ENCODE results near the gene MAPRE2. TPM values are rescaled to one million over a fixed set of nuclear protein-coding genes. Genes with fewer than 3 reads are reported as not detected.

The MAPRE2 gene
- total and polyA plus RNA-seq, 8 donors, result 4.8 to 18.2 (median 10.6) TPM

DNA sequence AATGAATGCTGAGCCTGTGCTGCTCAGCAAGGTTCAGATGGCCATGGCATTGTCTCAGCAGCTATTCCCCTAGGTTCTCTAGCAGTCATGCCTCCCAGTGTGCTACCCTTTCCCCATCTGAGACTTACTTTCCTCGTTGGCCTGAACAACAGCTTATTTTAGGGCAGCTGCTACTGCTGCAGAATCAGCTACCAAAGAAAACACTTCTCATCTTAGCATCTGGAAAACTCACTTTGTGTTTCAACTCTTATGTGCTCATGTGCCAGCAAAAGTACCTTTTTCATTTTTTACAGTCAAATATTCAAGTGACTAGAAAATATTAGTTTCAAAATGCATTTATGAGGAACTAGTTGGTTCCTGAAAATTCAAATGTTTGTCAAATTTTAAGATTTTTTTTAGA lies 139.2 kb downstream of the MAPRE2 start:
- DNase-seq (no peak), FAIRE-seq (no peak), ATAC-seq (no peak)
- Histone ChIP-seq H3K4me1 (no peaks in the 10 kb centered on the region), H3K4me3 (no peak overlapping the region), H3K27ac (no peak overlapping the region), H3K27me3 (no peaks in the 10 kb centered on the region), H3K36me3 (no peaks in the 10 kb centered on the region), H3K9me3 (no peaks in the 10 kb centered on the region)
- intact Hi-C loops (cut with DNase I), result no loop called here
- TF ChIP-seq, protein P1, sequence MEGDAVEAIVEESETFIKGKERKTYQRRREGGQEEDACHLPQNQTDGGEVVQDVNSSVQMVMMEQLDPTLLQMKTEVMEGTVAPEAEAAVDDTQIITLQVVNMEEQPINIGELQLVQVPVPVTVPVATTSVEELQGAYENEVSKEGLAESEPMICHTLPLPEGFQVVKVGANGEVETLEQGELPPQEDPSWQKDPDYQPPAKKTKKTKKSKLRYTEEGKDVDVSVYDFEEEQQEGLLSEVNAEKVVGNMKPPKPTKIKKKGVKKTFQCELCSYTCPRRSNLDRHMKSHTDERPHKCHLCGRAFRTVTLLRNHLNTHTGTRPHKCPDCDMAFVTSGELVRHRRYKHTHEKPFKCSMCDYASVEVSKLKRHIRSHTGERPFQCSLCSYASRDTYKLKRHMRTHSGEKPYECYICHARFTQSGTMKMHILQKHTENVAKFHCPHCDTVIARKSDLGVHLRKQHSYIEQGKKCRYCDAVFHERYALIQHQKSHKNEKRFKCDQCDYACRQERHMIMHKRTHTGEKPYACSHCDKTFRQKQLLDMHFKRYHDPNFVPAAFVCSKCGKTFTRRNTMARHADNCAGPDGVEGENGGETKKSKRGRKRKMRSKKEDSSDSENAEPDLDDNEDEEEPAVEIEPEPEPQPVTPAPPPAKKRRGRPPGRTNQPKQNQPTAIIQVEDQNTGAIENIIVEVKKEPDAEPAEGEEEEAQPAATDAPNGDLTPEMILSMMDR (IDR thresholded peaks at IDR 0.05), result no peak
- 81 to 90% methylated on average over 1 of the region's 1 CpG for WGBS, 2 donors

DNA sequence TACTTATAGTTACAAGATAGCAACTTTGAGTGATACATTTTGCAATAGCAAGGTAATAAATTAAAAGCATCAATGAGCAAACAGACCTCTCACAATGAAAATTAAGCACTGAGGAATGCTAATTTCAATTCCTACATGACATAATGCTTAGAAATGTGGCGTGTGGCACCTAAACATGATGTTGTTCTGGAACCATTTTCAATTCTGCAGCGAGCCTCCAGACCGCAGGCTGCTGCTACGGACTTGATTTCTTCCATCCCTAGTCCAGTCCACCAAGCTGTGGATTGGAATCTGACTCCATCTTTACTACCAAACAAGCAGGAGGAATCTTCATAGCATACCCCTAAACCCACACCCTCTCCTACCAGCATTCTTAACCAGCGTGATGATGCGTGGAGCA lies 140.9 kb downstream of the MAPRE2 start:
- FAIRE-seq, result no peak
- H3K36me3 ChIP-seq, result no peaks in the 10 kb centered on the region
- WGBS, 2 donors, result 86 to 95% methylated on average over 6 of the region's 6 CpGs
- no peaks in the 10 kb centered on the region for H3K27me3 ChIP-seq
- ATAC-seq, result no peak
- no peaks in the 10 kb centered on the region for H3K9me3 ChIP-seq
- H3K27ac ChIP-seq, result no peak overlapping the region
- H3K4me3 ChIP-seq, result no peak overlapping the region
- H3K4me1 ChIP-seq, result no peaks in the 10 kb centered on the region
- DNase-seq, result no peak
- intact Hi-C loops (cut with DNase I), result no loop called here
- TF ChIP-seq, protein P1 (IDR thresholded peaks at IDR 0.05), result no peak

DNA sequence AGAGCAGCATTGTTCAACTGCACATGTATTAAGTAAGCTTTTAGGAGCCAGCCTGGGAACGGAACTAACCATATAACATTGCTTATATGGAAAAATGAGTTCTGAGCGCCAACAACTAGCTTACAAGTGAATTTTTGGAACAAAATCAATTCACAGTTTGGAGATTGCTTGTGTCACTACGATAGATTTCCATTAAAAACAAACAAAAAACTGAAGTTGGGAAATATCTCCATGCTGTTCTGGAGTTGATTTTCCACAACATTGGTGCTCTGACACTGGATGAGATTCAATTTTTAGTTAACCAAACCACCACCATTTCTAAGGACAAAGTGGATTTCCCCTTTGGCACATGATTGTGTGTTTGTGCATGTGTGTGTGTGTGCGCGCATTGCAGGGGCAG lies 142.7 kb downstream of the MAPRE2 start:
- intact Hi-C loops (cut with DNase I), result no loop called here
- Histone ChIP-seq H3K27ac (no peak overlapping the region), H3K36me3 (no peaks in the 10 kb centered on the region), H3K4me1 (no peaks in the 10 kb centered on the region), H3K9me3 (no peaks in the 10 kb centered on the region), H3K27me3 (no peaks in the 10 kb centered on the region), H3K4me3 (no peak overlapping the region)
- TF ChIP-seq, protein P1 (IDR thresholded peaks at IDR 0.05), result no peak
- FAIRE-seq (no peak), DNase-seq (no peak), ATAC-seq (no peak)
- WGBS, 2 donors, result 67 to 68% methylated on average over 5 of the region's 5 CpGs

DNA sequence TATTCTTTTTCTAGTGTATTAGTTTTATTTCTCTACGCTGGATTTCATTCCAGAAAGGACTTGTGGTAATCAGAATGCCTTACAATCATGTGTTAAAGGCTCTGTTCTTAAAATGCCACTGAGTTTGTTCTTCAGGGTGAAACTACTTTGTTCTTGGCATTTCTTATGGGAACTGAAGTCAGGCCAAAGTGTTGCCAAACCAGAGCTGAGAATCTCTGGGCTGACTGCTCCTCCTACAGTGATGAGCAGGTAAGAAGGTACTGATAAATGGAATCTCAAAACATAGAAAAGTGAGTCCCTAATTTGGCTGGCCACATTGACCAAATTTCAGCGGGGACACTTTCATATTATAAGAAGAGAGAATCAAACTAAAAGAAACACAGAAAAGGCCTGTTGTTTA lies 144.6 kb downstream of the MAPRE2 start:
- intact Hi-C loops (cut with DNase I), result no loop called here
- Histone ChIP-seq H3K9me3 (no peaks in the 10 kb centered on the region), H3K27me3 (no peaks in the 10 kb centered on the region), H3K4me1 (no peaks in the 10 kb centered on the region), H3K27ac (no peak overlapping the region), H3K4me3 (no peak overlapping the region), H3K36me3 (no peaks in the 10 kb centered on the region)
- no peak for ATAC-seq
- TF ChIP-seq, protein P1 (IDR thresholded peaks at IDR 0.05), result no peak
- WGBS, 2 donors, result 91 to 97% methylated on average over 2 of the region's 2 CpGs
- FAIRE-seq, result no peak
- no peak for DNase-seq

DNA sequence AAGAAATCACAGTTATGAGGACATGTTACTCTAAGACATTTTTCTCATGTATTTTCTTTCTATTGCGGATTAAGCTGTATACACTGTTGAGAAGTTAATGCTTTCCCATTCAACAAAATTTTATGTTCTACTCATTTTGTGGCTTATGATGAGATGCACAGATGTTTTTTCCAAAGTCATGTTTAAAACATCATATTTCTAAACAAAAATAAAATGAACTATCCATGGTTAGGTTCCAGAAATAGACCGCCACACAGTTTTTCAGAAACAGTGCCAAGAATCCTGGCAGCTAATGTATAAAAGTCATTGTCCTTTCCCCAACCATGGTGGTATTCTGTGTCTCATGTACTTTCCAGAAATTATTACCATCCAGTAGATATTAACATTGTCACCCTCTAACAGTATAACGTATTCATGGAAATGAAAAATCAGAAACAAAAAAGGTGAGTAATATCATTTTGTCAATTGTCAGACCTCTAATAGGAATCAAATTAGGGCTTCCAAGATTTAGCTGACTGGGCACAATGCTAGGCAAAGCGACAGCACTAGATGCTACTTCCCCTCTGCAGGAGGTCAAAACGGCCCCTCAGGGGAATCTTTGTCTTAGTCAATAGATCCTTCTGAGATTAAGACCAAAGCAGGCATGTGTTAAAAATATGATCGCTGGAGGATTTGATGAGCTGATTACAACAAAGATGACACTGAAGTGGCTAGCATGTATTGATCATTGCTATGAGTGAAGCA lies 145.2 kb downstream of the MAPRE2 start:
- TF ChIP-seq, protein P1 (IDR thresholded peaks at IDR 0.05), result no peak
- no peak for FAIRE-seq
- no peaks in the 10 kb centered on the region for H3K4me1 ChIP-seq
- no peaks in the 10 kb centered on the region for H3K27me3 ChIP-seq
- H3K9me3 ChIP-seq, result no peaks in the 10 kb centered on the region
- 80 to 84% methylated on average over 6 of the region's 6 CpGs for WGBS, 2 donors
- no peak for ATAC-seq
- H3K36me3 ChIP-seq, result no peaks in the 10 kb centered on the region
- H3K4me3 ChIP-seq, result no peak overlapping the region
- intact Hi-C loops (cut with DNase I), result no loop called here
- DNase-seq, result no peak
- no peak overlapping the region for H3K27ac ChIP-seq
